Glutamatergic neuron (in vitro differentiated cells): Measurements from ENCODE around the gene SNF8. TPM values are rescaled to one million over a fixed set of nuclear protein-coding genes. Genes with fewer than 3 reads are reported as not detected.
A peak's percentile ranks its signal among the peaks of the same experiment; 100 is the strongest.

Source experiments
- DNase-seq: peaks from one replicate; pipeline ENCODE4 v3.0.0; 2022
- H3K27ac Mint-ChIP-seq: one replicate; pipeline ENCODE4 v1.8.0; 2020; ENCODE audit warnings: mild to moderate bottlenecking, mixed read lengths, inconsistent platforms; ENCODE audit not compliant: unreplicated experiment
- H3K27me3 Mint-ChIP-seq: one replicate; pipeline ENCODE4 v1.8.0; 2020; ENCODE audit warnings: mild to moderate bottlenecking, moderate library complexity, mixed read lengths, inconsistent platforms; ENCODE audit not compliant: unreplicated experiment
- H3K36me3 Mint-ChIP-seq: one replicate; pipeline ENCODE4 v1.8.0; 2020; ENCODE audit warnings: mild to moderate bottlenecking, mixed read lengths, inconsistent platforms; ENCODE audit not compliant: unreplicated experiment
- H3K4me1 Mint-ChIP-seq: one replicate; pipeline ENCODE4 v1.8.0; 2020; ENCODE audit warnings: mild to moderate bottlenecking, low read depth, mixed read lengths, inconsistent platforms; ENCODE audit not compliant: unreplicated experiment
- H3K4me3 Mint-ChIP-seq: one replicate; pipeline ENCODE4 v1.8.0; 2020; ENCODE audit warnings: mild to moderate bottlenecking, mixed read lengths, inconsistent platforms; ENCODE audit not compliant: unreplicated experiment
- H3K9me3 Mint-ChIP-seq: one replicate; pipeline ENCODE4 v1.8.0; 2020; ENCODE audit warnings: mild to moderate bottlenecking, moderate library complexity, mixed read lengths, inconsistent platforms; ENCODE audit not compliant: unreplicated experiment
- total RNA-seq: library from RNA; stranded (reverse); fragmentation: NEBNext Ultra II Directional; extraction: Animal tissue kit (Norgen Biotek cat#: 25700); gene quantifications from one replicate; pipeline ENCODE4 v1.2.1, GENCODE V29; 2021; ENCODE audit not compliant: unreplicated experiment
- TF ChIP-seq, protein P1 (sequence below): fragments of 200-600 bp; sonication (generic); IDR thresholded peaks from one replicate; pipeline ENCODE4 v1.5.0; 2021; ENCODE audit not compliant: partially characterized antibody, unreplicated experiment

SNF8 gene
- total RNA-seq, 1 donor from 2014 or later = 143 TPM

DNA sequence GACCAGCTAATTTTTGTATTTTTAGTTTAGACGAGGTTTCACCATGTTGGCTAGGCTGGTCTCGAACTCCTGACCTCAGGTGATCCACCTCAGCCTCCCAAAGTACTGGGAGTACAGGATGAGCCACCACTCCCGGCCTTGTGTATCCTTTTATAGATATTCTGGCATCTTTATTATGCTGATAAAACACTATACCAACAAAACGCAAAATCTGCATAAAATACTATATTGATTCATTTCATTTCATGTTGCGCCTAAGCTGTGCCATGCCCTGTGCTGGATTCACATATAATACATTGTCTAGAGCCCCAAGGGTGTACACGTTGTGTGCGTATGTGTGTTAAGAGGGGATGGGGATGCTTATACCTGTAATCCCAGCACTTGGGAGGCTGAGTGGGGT is 40.2 kb downstream of the SNF8 start:
- TF ChIP-seq, protein P1, sequence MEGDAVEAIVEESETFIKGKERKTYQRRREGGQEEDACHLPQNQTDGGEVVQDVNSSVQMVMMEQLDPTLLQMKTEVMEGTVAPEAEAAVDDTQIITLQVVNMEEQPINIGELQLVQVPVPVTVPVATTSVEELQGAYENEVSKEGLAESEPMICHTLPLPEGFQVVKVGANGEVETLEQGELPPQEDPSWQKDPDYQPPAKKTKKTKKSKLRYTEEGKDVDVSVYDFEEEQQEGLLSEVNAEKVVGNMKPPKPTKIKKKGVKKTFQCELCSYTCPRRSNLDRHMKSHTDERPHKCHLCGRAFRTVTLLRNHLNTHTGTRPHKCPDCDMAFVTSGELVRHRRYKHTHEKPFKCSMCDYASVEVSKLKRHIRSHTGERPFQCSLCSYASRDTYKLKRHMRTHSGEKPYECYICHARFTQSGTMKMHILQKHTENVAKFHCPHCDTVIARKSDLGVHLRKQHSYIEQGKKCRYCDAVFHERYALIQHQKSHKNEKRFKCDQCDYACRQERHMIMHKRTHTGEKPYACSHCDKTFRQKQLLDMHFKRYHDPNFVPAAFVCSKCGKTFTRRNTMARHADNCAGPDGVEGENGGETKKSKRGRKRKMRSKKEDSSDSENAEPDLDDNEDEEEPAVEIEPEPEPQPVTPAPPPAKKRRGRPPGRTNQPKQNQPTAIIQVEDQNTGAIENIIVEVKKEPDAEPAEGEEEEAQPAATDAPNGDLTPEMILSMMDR = no peak
- Mint-ChIP-seq H3K27ac (no peak overlapping the region), H3K9me3 (peaks cover 8% of the 10 kb centered on the region)

DNA sequence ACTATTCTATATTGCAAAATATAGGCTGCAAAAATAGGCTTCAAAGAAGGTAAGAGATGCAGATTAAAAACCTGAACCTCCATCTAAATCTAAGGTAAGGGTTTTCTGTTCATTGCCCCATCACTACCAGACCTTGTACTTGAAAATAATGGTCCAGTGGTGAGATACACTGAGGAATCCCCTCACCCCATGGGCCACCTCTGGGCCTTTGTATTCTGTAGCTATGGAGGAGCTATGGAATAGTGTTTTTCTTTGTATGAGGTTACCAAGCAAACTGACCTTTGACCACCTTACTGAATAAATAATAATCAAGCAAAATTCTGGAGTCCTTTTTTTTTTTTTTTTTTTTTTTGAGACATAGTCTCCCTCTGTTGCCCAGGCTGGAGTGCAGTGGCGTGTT is 41.2 kb downstream of the SNF8 start:
- Mint-ChIP-seq H3K36me3 (no peaks in the 10 kb centered on the region), H3K27ac (no peak overlapping the region), H3K4me3 (no peak overlapping the region), H3K9me3 (peaks cover 6% of the 10 kb centered on the region), H3K4me1 (no peaks in the 10 kb centered on the region), H3K27me3 (no peaks in the 10 kb centered on the region)
- no peak for DNase-seq
- TF ChIP-seq, protein P1 = no peak

More for the DNA sequence above, 40.2 kb downstream of the SNF8 start:
- Mint-ChIP-seq H3K4me1 (no peaks in the 10 kb centered on the region), H3K4me3 (no peak overlapping the region), H3K36me3 (no peaks in the 10 kb centered on the region), H3K27me3 (peaks cover 3% of the 10 kb centered on the region)
- no peak for DNase-seq

DNA sequence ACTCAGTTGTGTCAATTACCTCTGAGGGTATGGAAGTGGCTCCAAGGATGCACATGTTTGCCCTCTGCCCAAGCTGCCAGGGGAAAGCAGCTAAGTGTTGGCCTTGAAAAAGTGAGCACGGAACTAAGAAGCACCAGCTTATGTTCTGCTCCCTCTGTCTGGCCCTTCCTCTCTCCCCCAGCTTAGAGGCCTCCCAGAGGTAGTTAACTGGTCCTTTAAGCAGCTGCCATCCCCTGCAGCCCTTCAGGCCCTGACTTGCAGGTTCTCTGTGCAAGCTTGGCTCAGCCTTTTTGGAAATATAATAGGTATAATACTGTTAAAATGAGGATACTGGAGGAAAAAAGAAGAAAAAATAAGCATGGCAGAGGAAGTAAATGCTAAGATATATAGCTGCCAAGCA is 43.4 kb downstream of the SNF8 start:
- Mint-ChIP-seq H3K4me1 (no peaks in the 10 kb centered on the region), H3K4me3 (no peak overlapping the region), H3K27me3 (peaks cover 1% of the 10 kb centered on the region), H3K36me3 (no peaks in the 10 kb centered on the region), H3K9me3 (peaks cover 1% of the 10 kb centered on the region), H3K27ac (no peak overlapping the region)
- TF ChIP-seq, protein P1 = no peak
- no peak for DNase-seq

GRCh38 chr17:48894886-48895285 is 49.8 kb downstream of the SNF8 start:
- TF ChIP-seq, protein P1 = no peak
- Mint-ChIP-seq H3K27me3 (peaks cover 6% of the 10 kb centered on the region), H3K4me3 (no peak overlapping the region), H3K27ac (no peak overlapping the region), H3K9me3 (peaks cover 6% of the 10 kb centered on the region), H3K36me3 (no peaks in the 10 kb centered on the region), H3K4me1 (no peaks in the 10 kb centered on the region)
- no peak for DNase-seq

DNA sequence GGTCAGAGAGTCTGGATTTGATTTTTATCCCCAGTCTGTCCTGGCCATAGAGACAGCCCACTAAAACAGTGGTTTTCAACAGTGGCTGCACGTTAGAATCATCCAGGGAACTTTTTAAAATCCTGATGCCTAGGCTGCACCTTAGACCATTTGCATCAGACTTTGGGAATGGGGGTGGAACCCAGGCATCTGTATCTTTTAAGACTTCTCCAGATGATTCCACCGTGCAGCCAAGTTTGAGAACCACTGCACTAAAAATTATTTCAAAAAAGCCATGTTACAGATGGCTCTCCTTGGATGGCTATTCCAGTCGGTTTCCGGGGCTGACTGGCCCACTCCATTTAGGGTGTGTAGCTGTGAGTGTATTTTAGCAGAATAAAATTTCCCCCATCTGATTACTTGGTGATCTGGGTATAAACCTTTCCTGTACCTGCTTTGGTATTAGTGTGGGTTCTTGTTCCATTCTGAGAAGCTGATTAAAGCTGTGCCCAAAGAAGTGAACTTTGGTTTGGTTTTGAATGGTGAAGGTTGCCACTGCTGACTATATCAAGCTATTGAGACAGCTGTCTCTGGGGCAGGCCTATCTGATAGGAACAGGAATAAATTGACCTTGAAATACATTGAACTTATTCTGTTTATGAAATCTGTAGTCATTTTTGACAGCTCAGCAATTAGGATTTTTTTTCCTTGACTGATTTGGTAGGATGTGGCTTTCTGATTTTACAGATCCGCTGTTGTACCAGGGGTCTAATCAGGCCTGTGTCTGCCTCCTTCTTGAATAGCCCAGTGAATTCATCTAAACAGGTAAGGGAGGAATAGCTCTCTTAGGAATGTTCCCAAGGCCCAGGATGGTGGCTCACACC is 50.8 kb downstream of the SNF8 start:
- H3K27me3 Mint-ChIP-seq = peaks cover 6% of the 10 kb centered on the region
- no peak overlapping the region for H3K27ac Mint-ChIP-seq
- peak overlapping the region; percentile 99 for H3K4me3 Mint-ChIP-seq
- TF ChIP-seq, protein P1 = no peak
- DNase-seq = no peak
- peaks cover 6% of the 10 kb centered on the region for H3K9me3 Mint-ChIP-seq
- H3K4me1 Mint-ChIP-seq = no peaks in the 10 kb centered on the region
- H3K36me3 Mint-ChIP-seq = no peaks in the 10 kb centered on the region
